HEK293 (cell line): ENCODE results near the gene POLG2.

Source experiments
- CTCF ChIA-PET: fragments of 350-600 bp; formaldehyde crosslinking; extraction: SDS; loops from one replicate; lab custom pipeline; 2021; ENCODE audit warnings: antibody characterized with exemption; lab: Yijun Ruan, JAX
- POLR2A ChIA-PET: fragments of 300-600 bp; formaldehyde crosslinking; extraction: SDS; loops from one replicate; lab custom pipeline; 2020; ENCODE audit warnings: antibody characterized with exemption, inconsistent platforms; lab: Yijun Ruan, JAX
- H3K27ac ChIP-seq: fragments of 200-500 bp; sonication (Bioruptor generic); 2 replicates; pipeline ENCODE4 v1.5.1; 2014; ENCODE audit warnings: low read depth, low read length, control low read depth, inconsistent platforms; ENCODE audit errors: extremely low read depth
- H3K36me3 ChIP-seq, 2 experiments: fragments of 200-500 bp in 1 of 2; sonication (Bioruptor generic) in 1 of 2; 1 replicate in 1 of 2; 2 replicates in 1 of 2; pipeline ENCODE4 v1.5.1; 2014 to 2017; ENCODE audit warnings: inconsistent platforms in 2 of 2, low read length in 2 of 2; ENCODE audit not compliant: control insufficient read depth in 2 of 2, insufficient read depth in 1 of 2
- H3K4me1 ChIP-seq: fragments of 200-500 bp; sonication (Bioruptor generic); 2 replicates; pipeline ENCODE4 v1.5.1; 2014; ENCODE audit warnings: mild to moderate bottlenecking, low read length, inconsistent platforms; ENCODE audit not compliant: control insufficient read depth, insufficient read depth
- H3K4me3 ChIP-seq: 2 replicates; pipeline ENCODE4 v1.5.1; 2011; ENCODE audit warnings: low read depth, mild to moderate bottlenecking, control low read depth, low read length, moderate library complexity
- H3K9me3 ChIP-seq: fragments of 200-500 bp; sonication (Bioruptor generic); 2 replicates; pipeline ENCODE4 v1.5.1; 2014; ENCODE audit warnings: low read depth, low read length, inconsistent platforms; ENCODE audit not compliant: control insufficient read depth, insufficient read depth
- KLF9 ChIP-seq: fragments of 450-650 bp; formaldehyde crosslinking; IDR thresholded peaks from 2 replicates; pipeline ENCODE4 v1.5.1; 2016; ENCODE audit warnings: missing biosample characterization, missing genetic modification characterization, low read depth
- PBX3 ChIP-seq: sonication (generic); formaldehyde crosslinking; IDR thresholded peaks from 2 replicates; pipeline ENCODE4 v1.8.1; 2022; ENCODE audit warnings: mild to moderate bottlenecking, moderate library complexity, missing genetic modification reagents
- ZBTB6 ChIP-seq: fragments of 450-650 bp; formaldehyde crosslinking; IDR thresholded peaks from 2 replicates; pipeline ENCODE4 v1.5.1; 2017; ENCODE audit warnings: missing biosample characterization, missing genetic modification characterization
- ZNF184 ChIP-seq: fragments of 450-650 bp; IDR thresholded peaks from 2 replicates; pipeline ENCODE4 v1.5.1; 2018; ENCODE audit warnings: missing biosample characterization, mild to moderate bottlenecking, missing genetic modification characterization
- ZNF549 ChIP-seq: fragments of 450-650 bp; IDR thresholded peaks from 2 replicates; pipeline ENCODE4 v1.5.1; 2018; ENCODE audit warnings: missing biosample characterization, missing genetic modification characterization, mild to moderate bottlenecking, inconsistent platforms, moderate library complexity
- ZNF571 ChIP-seq: fragments of 450-650 bp; formaldehyde crosslinking; IDR thresholded peaks from 2 replicates; pipeline ENCODE4 v1.5.0; 2017; ENCODE audit warnings: missing biosample characterization, missing genetic modification characterization
- ZNF610 ChIP-seq: fragments of 450-650 bp; formaldehyde crosslinking; IDR thresholded peaks from 2 replicates; pipeline ENCODE4 v1.5.1; 2016; ENCODE audit warnings: missing biosample characterization, missing genetic modification characterization, borderline replicate concordance
- ZNF664 ChIP-seq: fragments of 450-650 bp; formaldehyde crosslinking; IDR thresholded peaks from 2 replicates; pipeline ENCODE4 v1.5.1; 2016; ENCODE audit warnings: missing biosample characterization, missing genetic modification characterization
- ZNF701 ChIP-seq: fragments of 450-650 bp; formaldehyde crosslinking; IDR thresholded peaks from 2 replicates; pipeline ENCODE4 v1.5.1; 2016; ENCODE audit warnings: missing biosample characterization, missing genetic modification characterization
- TF ChIP-seq, protein P1 (sequence below): fragments of 450-650 bp; formaldehyde crosslinking; IDR thresholded peaks from 2 replicates; pipeline ENCODE4 v1.5.1; 2017; ENCODE audit warnings: missing biosample characterization, missing genetic modification characterization
- TF ChIP-seq, protein P2 (sequence below): fragments of 450-650 bp; formaldehyde crosslinking; IDR thresholded peaks from 2 replicates; pipeline ENCODE4 v1.5.1; 2016; ENCODE audit warnings: missing biosample characterization, missing genetic modification characterization
- TF ChIP-seq, protein P3 (sequence below): fragments of 450-650 bp; formaldehyde crosslinking; IDR thresholded peaks from 2 replicates; pipeline ENCODE4 v1.5.1; 2016; ENCODE audit warnings: missing biosample characterization, missing genetic modification characterization

POLG2 gene

DNA sequence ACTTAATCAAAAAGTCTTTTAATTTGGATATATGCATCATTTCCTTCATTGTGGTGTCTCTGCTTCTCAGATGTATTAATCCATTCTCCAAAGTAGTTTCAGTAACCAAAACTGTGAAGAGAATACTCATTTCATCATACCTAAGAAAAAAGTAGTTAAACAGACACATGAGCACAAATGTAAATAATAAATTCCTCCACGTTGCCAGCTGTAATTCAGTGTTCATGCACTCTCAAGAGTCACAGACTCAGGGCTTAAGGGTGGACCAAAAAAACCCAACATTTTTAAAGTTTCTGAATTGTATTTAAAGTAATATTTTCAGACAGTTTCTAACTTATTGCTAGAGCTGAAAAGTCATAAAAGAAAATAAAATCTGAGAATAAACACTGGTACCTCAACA lies 19.0 kb downstream of the POLG2 start:
- CTCF ChIA-PET, result interaction anchor here (1.5 to 1.8 kb wide), 3 partner anchors 13 to 58 kb away, joined by 6 to 8 read pairs (median 6); no protein-coding TSS in a partner anchor
- peaks cover 38 to 48% of the 10 kb centered on the region in 2 experiments for H3K36me3 ChIP-seq
- H3K4me1 ChIP-seq, result peaks cover 12% of the 10 kb centered on the region
- POLR2A ChIA-PET, result interaction anchor here (0.6 kb wide), 1 partner anchor 256 kb away, joined by 3 read pairs; no protein-coding TSS in a partner anchor
- TF ChIP-seq, protein P1, sequence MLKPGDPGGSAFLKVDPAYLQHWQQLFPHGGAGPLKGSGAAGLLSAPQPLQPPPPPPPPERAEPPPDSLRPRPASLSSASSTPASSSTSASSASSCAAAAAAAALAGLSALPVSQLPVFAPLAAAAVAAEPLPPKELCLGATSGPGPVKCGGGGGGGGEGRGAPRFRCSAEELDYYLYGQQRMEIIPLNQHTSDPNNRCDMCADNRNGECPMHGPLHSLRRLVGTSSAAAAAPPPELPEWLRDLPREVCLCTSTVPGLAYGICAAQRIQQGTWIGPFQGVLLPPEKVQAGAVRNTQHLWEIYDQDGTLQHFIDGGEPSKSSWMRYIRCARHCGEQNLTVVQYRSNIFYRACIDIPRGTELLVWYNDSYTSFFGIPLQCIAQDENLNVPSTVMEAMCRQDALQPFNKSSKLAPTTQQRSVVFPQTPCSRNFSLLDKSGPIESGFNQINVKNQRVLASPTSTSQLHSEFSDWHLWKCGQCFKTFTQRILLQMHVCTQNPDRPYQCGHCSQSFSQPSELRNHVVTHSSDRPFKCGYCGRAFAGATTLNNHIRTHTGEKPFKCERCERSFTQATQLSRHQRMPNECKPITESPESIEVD (tag by site-specific recombination), result peak; percentile 57
- TF ChIP-seq PBX3 (CRISPR knock-in tag), result no peak
- TF ChIP-seq, all 188 proteins: peak for 1
- Histone ChIP-seq H3K4me3 (no peak overlapping the region), H3K9me3 (no peaks in the 10 kb centered on the region), H3K27ac (no peak overlapping the region)

DNA sequence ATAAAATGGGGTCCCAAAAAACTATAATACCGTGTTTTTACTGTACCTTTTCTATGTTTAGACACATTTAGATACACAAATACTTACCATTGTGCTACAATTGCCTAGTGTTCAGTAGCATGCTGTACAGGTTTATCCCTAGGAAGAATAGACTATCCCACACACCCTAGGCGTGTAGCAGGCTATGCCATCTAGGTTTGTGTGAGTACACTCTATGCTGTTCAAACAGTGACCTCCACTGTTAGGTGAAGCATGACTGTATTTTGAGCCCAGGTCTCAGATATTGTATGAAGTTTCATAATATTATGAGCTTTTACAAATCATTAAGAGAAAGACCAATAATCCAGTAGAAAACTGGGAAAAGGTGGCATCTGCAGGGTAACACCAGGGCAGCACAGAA lies 24.3 kb downstream of the POLG2 start:
- POLR2A ChIA-PET, result no interaction called here
- no peak overlapping the region for H3K27ac ChIP-seq
- H3K36me3 ChIP-seq, result peaks cover 5 to 7% of the 10 kb centered on the region in 2 experiments
- CTCF ChIA-PET, result no interaction called here
- TF ChIP-seq, protein P2, sequence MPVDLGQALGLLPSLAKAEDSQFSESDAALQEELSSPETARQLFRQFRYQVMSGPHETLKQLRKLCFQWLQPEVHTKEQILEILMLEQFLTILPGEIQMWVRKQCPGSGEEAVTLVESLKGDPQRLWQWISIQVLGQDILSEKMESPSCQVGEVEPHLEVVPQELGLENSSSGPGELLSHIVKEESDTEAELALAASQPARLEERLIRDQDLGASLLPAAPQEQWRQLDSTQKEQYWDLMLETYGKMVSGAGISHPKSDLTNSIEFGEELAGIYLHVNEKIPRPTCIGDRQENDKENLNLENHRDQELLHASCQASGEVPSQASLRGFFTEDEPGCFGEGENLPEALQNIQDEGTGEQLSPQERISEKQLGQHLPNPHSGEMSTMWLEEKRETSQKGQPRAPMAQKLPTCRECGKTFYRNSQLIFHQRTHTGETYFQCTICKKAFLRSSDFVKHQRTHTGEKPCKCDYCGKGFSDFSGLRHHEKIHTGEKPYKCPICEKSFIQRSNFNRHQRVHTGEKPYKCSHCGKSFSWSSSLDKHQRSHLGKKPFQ, result no peak
- TF ChIP-seq KLF9, result no peak
- TF ChIP-seq, protein P3, sequence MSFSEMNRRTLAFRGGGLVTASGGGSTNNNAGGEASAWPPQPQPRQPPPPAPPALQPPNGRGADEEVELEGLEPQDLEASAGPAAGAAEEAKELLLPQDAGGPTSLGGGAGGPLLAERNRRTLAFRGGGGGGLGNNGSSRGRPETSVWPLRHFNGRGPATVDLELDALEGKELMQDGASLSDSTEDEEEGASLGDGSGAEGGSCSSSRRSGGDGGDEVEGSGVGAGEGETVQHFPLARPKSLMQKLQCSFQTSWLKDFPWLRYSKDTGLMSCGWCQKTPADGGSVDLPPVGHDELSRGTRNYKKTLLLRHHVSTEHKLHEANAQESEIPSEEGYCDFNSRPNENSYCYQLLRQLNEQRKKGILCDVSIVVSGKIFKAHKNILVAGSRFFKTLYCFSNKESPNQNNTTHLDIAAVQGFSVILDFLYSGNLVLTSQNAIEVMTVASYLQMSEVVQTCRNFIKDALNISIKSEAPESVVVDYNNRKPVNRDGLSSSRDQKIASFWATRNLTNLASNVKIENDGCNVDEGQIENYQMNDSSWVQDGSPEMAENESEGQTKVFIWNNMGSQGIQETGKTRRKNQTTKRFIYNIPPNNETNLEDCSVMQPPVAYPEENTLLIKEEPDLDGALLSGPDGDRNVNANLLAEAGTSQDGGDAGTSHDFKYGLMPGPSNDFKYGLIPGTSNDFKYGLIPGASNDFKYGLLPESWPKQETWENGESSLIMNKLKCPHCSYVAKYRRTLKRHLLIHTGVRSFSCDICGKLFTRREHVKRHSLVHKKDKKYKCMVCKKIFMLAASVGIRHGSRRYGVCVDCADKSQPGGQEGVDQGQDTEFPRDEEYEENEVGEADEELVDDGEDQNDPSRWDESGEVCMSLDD (tag by site-specific recombination), result no peak
- no peak for TF ChIP-seq ZNF701 (tag by site-specific recombination)
- no peak for TF ChIP-seq ZNF549
- no peak for TF ChIP-seq ZNF184
- TF ChIP-seq ZNF664 (tag by site-specific recombination), result no peak
- no peak for TF ChIP-seq ZBTB6 (tag by site-specific recombination)
- TF ChIP-seq ZNF610 (tag by site-specific recombination), result no peak
- H3K4me3 ChIP-seq, result no peak overlapping the region
- H3K4me1 ChIP-seq, result peaks cover 1% of the 10 kb centered on the region; the same call in 1 of the 2 replicates
- H3K9me3 ChIP-seq, result no peaks in the 10 kb centered on the region

DNA sequence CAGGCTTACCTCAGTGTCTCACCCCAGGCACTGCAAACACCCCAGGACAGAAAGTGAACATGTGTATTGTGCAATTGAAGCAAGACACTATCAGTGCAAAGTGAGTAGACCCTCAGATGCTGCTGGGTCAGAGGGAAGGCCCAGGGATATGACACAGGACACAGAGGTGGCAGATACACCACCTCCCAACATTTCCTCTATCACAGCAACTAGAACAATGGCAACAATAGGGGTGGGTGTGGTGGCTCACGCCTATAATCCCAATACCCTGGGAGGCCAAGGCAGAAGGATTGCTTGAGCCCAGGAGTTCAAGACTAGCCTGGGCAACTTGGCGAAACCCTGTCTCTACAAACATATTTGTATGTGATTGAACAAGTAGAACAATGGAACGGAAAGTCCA lies 25.4 kb downstream of the POLG2 start:
- Histone ChIP-seq H3K9me3 (no peaks in the 10 kb centered on the region), H3K4me3 (no peak overlapping the region), H3K27ac (no peak overlapping the region), H3K36me3 (peaks cover 0 to 3% of the 10 kb centered on the region in 2 experiments; a peak in 1 of 3 replicates), H3K4me1 (no peaks in the 10 kb centered on the region)
- CTCF ChIA-PET, result no interaction called here
- no peak for TF ChIP-seq ZNF571 (tag by site-specific recombination)
- POLR2A ChIA-PET, result no interaction called here
